Heart left ventricle (tissue), 16 donors: ENCODE results near the gene PLSCR3. TPM values are rescaled to one million over a fixed set of nuclear protein-coding genes. Genes with fewer than 3 reads are reported as not detected.

ENCODE experiments used
- ATAC-seq, 4 donors: fragments of 200-7000 bp; cut with Tn5 transposase; one replicate each; pipeline ENCODE4 v1.9.1; 2020 to 2022; ENCODE audit warnings: moderate library complexity in 4 of 4, mild to moderate bottlenecking in 3 of 4, moderate number of reproducible peaks in 1 of 4
- DNase-seq, 5 donors: peaks; one replicate each; pipeline ENCODE4 v3.0.0-alpha.2; 2020
- H3K27ac ChIP-seq, 12 donors: fragments of 200-600 bp; sonication (generic) in 4 of 12; one replicate each; pipeline versions ENCODE4 v1.5.0 to v1.8.0; 2016 to 2022; ENCODE audit warnings: mild to moderate bottlenecking in 2 of 12
- H3K27me3 ChIP-seq, 9 donors: fragments of 200-600 bp; sonication (generic) in 2 of 9; one replicate each; pipeline versions ENCODE4 v1.5.1 to v1.8.0; 2016 to 2022; ENCODE audit warnings: mild to moderate bottlenecking in 3 of 9
- H3K36me3 ChIP-seq, 9 donors: fragments of 200-600 bp; sonication (generic) in 2 of 9; one replicate each; pipeline versions ENCODE4 v1.5.0 to v1.8.0; 2018 to 2022; ENCODE audit warnings: mild to moderate bottlenecking in 2 of 9
- H3K4me1 ChIP-seq, 12 donors: fragments of 200-600 bp; sonication (generic) in 4 of 12; one replicate each; pipeline versions ENCODE4 v1.5.0 to v1.8.0; 2016 to 2022; ENCODE audit warnings: mild to moderate bottlenecking in 3 of 12
- H3K4me3 ChIP-seq, 12 donors: fragments of 200-600 bp; sonication (generic) in 4 of 12; one replicate each; pipeline versions ENCODE4 v1.5.0 to v1.8.0; 2017 to 2022; ENCODE audit warnings: mild to moderate bottlenecking in 9 of 12, moderate library complexity in 4 of 12
- H3K9me3 ChIP-seq, 12 donors: fragments of 200-600 bp; sonication (generic) in 4 of 12; one replicate each; pipeline versions ENCODE4 v1.5.0 to v1.8.0; 2016 to 2022; ENCODE audit warnings: mild to moderate bottlenecking in 1 of 12
- CTCF ChIP-seq, 12 donors: fragments of 200-600 bp; sonication (generic) in 4 of 12; IDR thresholded peaks; one replicate each; pipeline versions ENCODE4 v1.5.0 to v1.8.0; 2018 to 2022; ENCODE audit warnings: antibody characterized with exemption in 12 of 12, mild to moderate bottlenecking in 5 of 12
- POLR2A ChIP-seq, 2 donors: fragments of 450-650 bp; IDR thresholded peaks; one replicate each; pipeline ENCODE4 v1.6.1; 2017; ENCODE audit warnings: antibody characterized with exemption in 2 of 2, mild to moderate bottlenecking in 2 of 2, moderate library complexity in 2 of 2
- WGBS, 4 donors: extraction: QIAGEN DNeasy Blood & Tissue Kit in 2 of 4; methylation state at CpG; one replicate each; pipeline versions ENCODE4 v1.1.5 to v1.1.7; 2013 to 2018; 5-methylcytosine and 5-hydroxymethylcytosine counted together
- intact Hi-C, 10 donors: fragments of 100-400 bp; cut with DNase I; formaldehyde crosslinking; loops; one replicate each; pipeline versions ENCODE4 v1.11.1 to v1.14.2; 2022
- polyA plus RNA-seq, 2 donors: library from polyadenylated mRNA; stranded (reverse); fragments of 200-250 nt; gene quantifications; one replicate each; pipeline ENCODE4 v1.2.3, GENCODE V29; 2013
- total RNA-seq, 9 donors: library from RNA; depleted of rRNA in 2 of 9; stranded (reverse); fragments of >200 nt in 2 of 9; fragmentation: NEBNext Ultra II Directional in 3 of 9; extraction: Animal tissue kit (Norgen Biotek cat#: 25700) in 3 of 9; gene quantifications; one replicate each; pipeline versions ENCODE4 v1.1.0 to v1.2.4, GENCODE V29; 2016 to 2023
- donor health status: ischemic (EF 13 %, LVEDD 7.1; RV severe dilation, severe dysfunction).
- donor health status: healthy with polysubstance abuse.
- donor health status: DM: no; HTN: yes; CAD: no.
- donor health status: DM: no; HTN: no; CAD: no.
- donor health status: ischemic (EF 25% LVEDD 6.9; RV normal size, moderate dysfunction).
- donor health status: ischemic (EF 25% LVEDD 5.7; RV mildly dilated, moderate dysfunction).
- donor health status: healthy.
- donor health status: DM: yes; HTN: yes; CAD: no.
- donor health status: ischemic (EF 35%, LVEDD 5.7; RV mildly dilated, moderate dysfunction).
- donor health status: nonischemic (EF 11% LVEDD 7.7; RV severe dilation, severe dysfunction).
- donor health status: DM: yes; HTN: yes; CAD: no.
- donor health status: PGD.
- donor health status: ischemic (EF 29% LVEDD 5.4; RV normal size, mild dysfunction).
- donor health status: nonischemic (EF 23%, LVEDD 6.1; RV moderate dilation, normal function).

The PLSCR3 gene
- total and polyA plus RNA-seq, 11 donors = 14.3 to 29.5 (median 16.9) TPM

GRCh38 chr17:7356756-7357155, 37.6 kb downstream of the PLSCR3 start:
- H3K9me3 ChIP-seq = no peaks in the 10 kb centered on the region
- 60 to 75% (median 64%) methylated on average over 8 of the region's 8 CpGs for WGBS, 4 donors
- no peak overlapping the region for H3K4me3 ChIP-seq
- H3K4me1 ChIP-seq = peaks cover 0 to 41% (median 25%) of the 10 kb centered on the region in 12 donors
- no peak for ATAC-seq
- TF ChIP-seq POLR2A (IDR thresholded peaks at IDR 0.05) = no peak
- TF ChIP-seq CTCF (IDR thresholded peaks at IDR 0.05) = no peak
- intact Hi-C loops = loop anchor here (2.0 to 10.0 kb wide), 14 partner anchors 36 to 328 kb away; partner anchors contain the start of genes FGF11 (in 5 of the 10), TMEM102 (in 5 of the 10), PLSCR3 (in 4 of the 10) and SENP3 (in 3 of the 10)
- peak overlapping the region in 2 of 12 donors; percentile 9 to 30 for H3K27ac ChIP-seq
- no peak for DNase-seq
- H3K36me3 ChIP-seq = no peaks in the 10 kb centered on the region
- no peaks in the 10 kb centered on the region for H3K27me3 ChIP-seq

- Histone ChIP-seq H3K9me3 (no peaks in the 10 kb centered on the region), H3K27ac (peak overlapping the region in 1 of 12 donors; percentile 47), H3K27me3 (no peaks in the 10 kb centered on the region), H3K36me3 (no peaks in the 10 kb centered on the region), H3K4me1 (peaks cover 0 to 43% (median 25%) of the 10 kb centered on the region in 12 donors), H3K4me3 (no peak overlapping the region)
- intact Hi-C loops = loop anchor here (2.0 to 10.0 kb wide), 14 partner anchors 36 to 329 kb away; partner anchors contain the start of genes FGF11 (in 5 of the 10), TMEM102 (in 5 of the 10), PLSCR3 (in 4 of the 10) and SENP3 (in 3 of the 10)
- TF ChIP-seq CTCF (IDR thresholded peaks at IDR 0.05) (peak; percentile 76 to 90 (median 84)), POLR2A (IDR thresholded peaks at IDR 0.05) (no peak)
- peak; percentile 74 to 92 (median 80) for DNase-seq
- peak; percentile 11 to 48 (median 16) for ATAC-seq
- 12 to 30% (median 18%) methylated on average over 6 to 12 of the region's 12 CpGs for WGBS, 4 donors
Observed at GRCh38 chr17:7356072-7356549, 38.2 kb downstream of the PLSCR3 start.

- no peaks in the 10 kb centered on the region for H3K27me3 ChIP-seq
- H3K27ac ChIP-seq = peak overlapping the region in 4 of 12 donors; percentile 11 to 47 (median 38)
- intact Hi-C loops = loop anchor here (2.0 to 10.0 kb wide), 13 partner anchors 37 to 329 kb away; partner anchors contain the start of genes FGF11 (in 5 of the 10), TMEM102 (in 5 of the 10), PLSCR3 (in 4 of the 10) and MPDU1 (in 2 of the 10)
- H3K4me1 ChIP-seq = peaks cover 0 to 48% (median 26%) of the 10 kb centered on the region in 12 donors
- ATAC-seq (no peak), DNase-seq (no peak)
- no peaks in the 10 kb centered on the region for H3K36me3 ChIP-seq
- H3K4me3 ChIP-seq = no peak overlapping the region
- 71 to 83% (median 78%) methylated on average over 8 of the region's 8 CpGs for WGBS, 4 donors
- H3K9me3 ChIP-seq = no peaks in the 10 kb centered on the region
- TF ChIP-seq CTCF (IDR thresholded peaks at IDR 0.05) (no peak), POLR2A (IDR thresholded peaks at IDR 0.05) (no peak)
Observed at GRCh38 chr17:7355573-7355972, 38.8 kb downstream of the PLSCR3 start.

GRCh38 chr17:7355053-7355452, 39.3 kb downstream of the PLSCR3 start, which contains the start of gene TMEM95:
TMEM95 (plus strand) TSS chr17:7355156; CDS start chr17:7355205, 49 bp downstream.
- intact Hi-C loops = loop anchor here (2.0 to 10.0 kb wide), 13 partner anchors 37 to 330 kb away; partner anchors contain the start of genes FGF11 (in 5 of the 10), TMEM102 (in 5 of the 10), PLSCR3 (in 4 of the 10) and MPDU1 (in 2 of the 10)
- H3K27ac ChIP-seq = peak within 1 kb of the TSS in 5 of 12 donors; percentile 11 to 47 (median 37)
- no peak within 1 kb of the TSS for H3K4me3 ChIP-seq
- peak in 4 of 5 donors; percentile 63 to 79 (median 69) for DNase-seq
- TF ChIP-seq POLR2A (IDR thresholded peaks at IDR 0.05) (no peak), CTCF (IDR thresholded peaks at IDR 0.05) (no peak)
- peaks cover 0 to 53% (median 29%) of the 10 kb centered on the region in 12 donors for H3K4me1 ChIP-seq
- no peaks in the 10 kb centered on the region for H3K36me3 ChIP-seq
- H3K27me3 ChIP-seq = no peaks in the 10 kb centered on the region
- no peaks in the 10 kb centered on the region for H3K9me3 ChIP-seq
- ATAC-seq = peak in 2 of 4 donors; percentile 14 to 28
- WGBS, 4 donors = 20 to 51% (median 44%) methylated on average over 1 to 10 of the region's 10 CpGs
